GM23338 (cell line): ENCODE data around the gene ZIC2. TPM values are rescaled to one million over a fixed set of nuclear protein-coding genes. Genes with fewer than 3 reads are reported as not detected.

Experiments used
- ATAC-seq: fragments of 200-7000 bp; cut with Tn5 transposase; 3 replicates; pipeline ENCODE4 v1.9.1; 2020
- DNase-seq: peaks from one replicate; pipeline ENCODE4 v3.0.0-alpha.2; 2015; ENCODE audit warnings: low spot score
- H2AFZ ChIP-seq: fragments of 200-600 bp; sonication (generic); 2 replicates; pipeline ENCODE4 v1.8.0; 2016; ENCODE audit warnings: antibody characterized with exemption, mild to moderate bottlenecking, moderate library complexity
- H3F3A ChIP-seq: fragments of 200-600 bp; sonication (generic); replicated peaks from 2 replicates; pipeline ENCODE4 v1.8.0; 2017; ENCODE audit warnings: antibody characterized with exemption, mixed run types, low read depth
- H3K27ac ChIP-seq: fragments of 200-600 bp; sonication (generic); 2 replicates; pipeline ENCODE4 v1.6.1; 2016; ENCODE audit warnings: low read depth
- H3K27me3 ChIP-seq: fragments of 200-600 bp; sonication (generic); 2 replicates; pipeline ENCODE4 v1.8.0; 2016; ENCODE audit warnings: mild to moderate bottlenecking, mixed run types, moderate library complexity; ENCODE audit not compliant: insufficient read depth
- H3K36me3 ChIP-seq: fragments of 200-600 bp; sonication (generic); 2 replicates; pipeline ENCODE4 v1.8.0; 2016; ENCODE audit warnings: mild to moderate bottlenecking; ENCODE audit not compliant: insufficient read depth
- H3K4me1 ChIP-seq: fragments of 200-600 bp; sonication (generic); 2 replicates; pipeline ENCODE4 v1.8.0; 2016; ENCODE audit warnings: mild to moderate bottlenecking, moderate library complexity; ENCODE audit not compliant: insufficient read depth
- H3K4me2 ChIP-seq: fragments of 200-600 bp; sonication (generic); 2 replicates; pipeline ENCODE4 v1.7.1; 2017; ENCODE audit warnings: mixed run types
- H3K4me3 ChIP-seq: fragments of 200-600 bp; sonication (generic); 2 replicates; pipeline ENCODE4 v1.6.1; 2016; ENCODE audit warnings: mixed run types
- H3K79me2 ChIP-seq: fragments of 200-600 bp; sonication (generic); replicated peaks from 2 replicates; pipeline ENCODE4 v1.8.0; 2017; ENCODE audit warnings: mild to moderate bottlenecking; ENCODE audit not compliant: insufficient read depth
- H3K9me2 ChIP-seq: fragments of 200-600 bp; sonication (generic); 2 replicates; pipeline ENCODE4 v1.8.0; 2017; ENCODE audit not compliant: insufficient read depth
- H4K20me1 ChIP-seq: fragments of 200-600 bp; sonication (generic); replicated peaks from 2 replicates; pipeline ENCODE4 v1.8.0; 2017; ENCODE audit warnings: mild to moderate bottlenecking; ENCODE audit not compliant: insufficient read depth
- H3K27ac Mint-ChIP-seq: 2 replicates; pipeline ENCODE4 v1.8.0; 2020; ENCODE audit warnings: inconsistent platforms, mild to moderate bottlenecking, moderate library complexity, mixed read lengths
- H3K27me3 Mint-ChIP-seq: 3 replicates; pipeline ENCODE4 v1.8.0; 2022; ENCODE audit warnings: low read depth, mild to moderate bottlenecking, moderate library complexity, mixed read lengths, inconsistent platforms; ENCODE audit not compliant: insufficient read depth, poor library complexity
- H3K36me3 Mint-ChIP-seq: 3 replicates; pipeline ENCODE4 v1.8.0; 2021; ENCODE audit warnings: low read depth, mild to moderate bottlenecking, inconsistent platforms, moderate library complexity, mixed read lengths
- H3K4me1 Mint-ChIP-seq: 3 replicates; pipeline ENCODE4 v1.8.0; 2020; ENCODE audit warnings: mild to moderate bottlenecking, inconsistent platforms, mixed read lengths
- H3K4me3 Mint-ChIP-seq: 3 replicates; pipeline ENCODE4 v1.8.0; 2021; ENCODE audit warnings: moderate library complexity, mild to moderate bottlenecking, inconsistent platforms, mixed read lengths
- H3K9me3 Mint-ChIP-seq: 3 replicates; pipeline ENCODE4 v1.8.0; 2020; ENCODE audit warnings: moderate library complexity, mild to moderate bottlenecking, inconsistent platforms, mixed read lengths
- CREB1 ChIP-seq: fragments of 250-450 bp; sonication (Bioruptor Pico); IDR thresholded peaks from 2 replicates; pipeline ENCODE4 v1.5.0; 2020; ENCODE audit warnings: low read depth, mild to moderate bottlenecking, moderate library complexity
- EZH2 ChIP-seq: fragments of 200-600 bp; sonication (generic); IDR thresholded peaks from one replicate; pipeline ENCODE4 v1.8.0; 2017; ENCODE audit warnings: antibody characterized with exemption, mild to moderate bottlenecking, low read depth; ENCODE audit not compliant: unreplicated experiment
- NANOG ChIP-seq: IDR thresholded peaks from 2 replicates; pipeline ENCODE4 v1.6.1; 2016; ENCODE audit warnings: antibody characterized with exemption, borderline replicate concordance
- polyA plus RNA-seq: library from polyadenylated mRNA; unstranded; fragments of >200 nt; fragmentation: Nextera tagmentation; extraction: Ambion mirVana; gene quantifications from 2 replicates; pipeline ENCODE4 v1.2.1, GENCODE V29; 2016
- total RNA-seq: library from RNA; depleted of rRNA; stranded (reverse); fragments of >200 nt; shearing (Covaris generic); gene quantifications from 2 replicates; pipeline ENCODE4 v1.2.3, GENCODE V29; 2014
- TF ChIP-seq, protein P1 (sequence below), 2 experiments: fragments of 200-600 bp in 1 of 2; sonication (generic) in 1 of 2; conservative IDR thresholded peaks; 2 replicates each; pipeline versions ENCODE4 v1.5.1 to v1.6.1; 2016 to 2017; ENCODE audit warnings: antibody characterized with exemption in 2 of 2, low read depth in 2 of 2, mild to moderate bottlenecking in 2 of 2, moderate library complexity in 1 of 2

The ZIC2 gene
- total and polyA plus RNA-seq, 2 experiments from 2014 or later: 63.2 to 87.9 TPM

- Histone ChIP-seq H3K9me2 (no peaks in the 10 kb centered on the region), H2AFZ (no peak overlapping the region), H3K36me3 (no peaks in the 10 kb centered on the region), H3K4me1 (peaks cover 52% of the 10 kb centered on the region), H3F3A (peaks cover 23% of the 10 kb centered on the region; the same call in 1 of the 2 replicates), H4K20me1 (no peaks in the 10 kb centered on the region), H3K79me2 (peaks cover 16% of the 10 kb centered on the region), H3K27ac (no peak overlapping the region), H3K4me2 (peak overlapping the region; percentile 98), H3K4me3 (peak overlapping the region; percentile 89), H3K27me3 (peaks cover 59% of the 10 kb centered on the region)
- H3K4me3 Mint-ChIP-seq: peak overlapping the region; percentile 74
- no peaks in the 10 kb centered on the region for H3K9me3 Mint-ChIP-seq
- H3K27me3 Mint-ChIP-seq: peaks cover 46% of the 10 kb centered on the region
- H3K36me3 Mint-ChIP-seq: peaks cover under 1% of the 10 kb centered on the region
- TF ChIP-seq CREB1 (CRISPR knock-in tag): no peak
- no peak for TF ChIP-seq NANOG
- DNase-seq (no peak), ATAC-seq (no peak)
- H3K27ac Mint-ChIP-seq: no peak overlapping the region
- H3K4me1 Mint-ChIP-seq: peaks cover 60% of the 10 kb centered on the region
These were observed 4.2 kb upstream of the ZIC2 start for GRCh38 chr13:99977334-99977911.

DNA sequence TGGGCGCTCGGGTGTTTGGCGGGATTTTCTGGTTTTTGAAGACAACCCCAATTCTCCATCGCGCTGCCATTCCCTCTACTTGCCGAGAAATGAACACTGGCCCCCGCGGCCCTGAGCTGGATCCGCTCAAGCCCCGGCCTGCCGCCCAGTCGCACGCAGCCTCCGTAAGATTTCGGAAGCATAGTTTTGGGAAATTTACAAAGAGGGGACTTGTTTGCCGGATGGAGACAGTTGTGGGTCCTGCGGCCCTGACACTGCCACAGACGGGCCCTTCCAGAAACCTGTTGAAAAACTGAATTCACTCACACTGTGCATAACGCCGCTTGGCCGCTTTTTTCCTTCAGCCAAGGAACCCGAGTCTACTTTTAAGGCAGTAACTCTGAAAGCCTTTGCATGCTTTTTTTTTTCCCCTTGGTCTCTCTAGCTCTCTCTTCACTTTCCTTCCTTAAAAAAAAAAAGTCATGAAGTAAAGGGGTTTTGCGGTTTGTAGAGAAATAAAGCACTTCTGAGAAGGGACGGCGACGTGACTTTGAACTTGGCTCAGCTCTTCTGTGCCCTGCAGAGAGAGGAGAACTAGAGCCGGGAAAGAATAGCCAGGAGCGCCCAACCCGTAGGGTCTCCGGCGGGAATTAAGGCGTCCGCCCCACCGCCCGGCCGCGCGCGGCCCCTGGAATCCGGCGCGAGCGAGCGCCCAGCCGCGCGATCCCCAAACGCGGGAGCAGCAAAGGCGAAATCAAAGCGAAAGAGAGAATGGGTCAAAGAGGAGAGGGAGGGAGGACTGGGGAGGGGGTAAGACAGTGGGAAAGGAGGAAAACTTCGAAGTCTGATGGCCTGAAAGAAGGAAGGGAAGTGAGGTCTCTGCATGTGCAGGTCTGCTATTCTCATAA is 3.4 kb upstream of the ZIC2 start:
- ATAC-seq (peak; percentile 9), DNase-seq (peak; percentile 82)
- H3K9me3 Mint-ChIP-seq: peaks cover 7% of the 10 kb centered on the region
- peaks cover 23% of the 10 kb centered on the region for H3K79me2 ChIP-seq
- peaks cover 54% of the 10 kb centered on the region for H3K4me1 Mint-ChIP-seq
- H3K36me3 ChIP-seq: no peaks in the 10 kb centered on the region
- H3F3A ChIP-seq: peaks cover 26% of the 10 kb centered on the region
- 0 out of 2 replicates have a peak overlapping the region, but pooled peaks have one; percentile 79 for H3K27ac Mint-ChIP-seq
- H3K36me3 Mint-ChIP-seq: peaks cover 8% of the 10 kb centered on the region
- H2AFZ ChIP-seq: no peak overlapping the region
- 0 out of 2 replicates have a peak overlapping the region, but pooled peaks have one; percentile 48 for H3K27ac ChIP-seq
- peaks cover 59% of the 10 kb centered on the region for H3K27me3 ChIP-seq
- H3K4me3 ChIP-seq: peak overlapping the region; percentile 89
- H3K9me2 ChIP-seq: no peaks in the 10 kb centered on the region
- peak; percentile 71 for TF ChIP-seq EZH2
- TF ChIP-seq, protein P1, sequence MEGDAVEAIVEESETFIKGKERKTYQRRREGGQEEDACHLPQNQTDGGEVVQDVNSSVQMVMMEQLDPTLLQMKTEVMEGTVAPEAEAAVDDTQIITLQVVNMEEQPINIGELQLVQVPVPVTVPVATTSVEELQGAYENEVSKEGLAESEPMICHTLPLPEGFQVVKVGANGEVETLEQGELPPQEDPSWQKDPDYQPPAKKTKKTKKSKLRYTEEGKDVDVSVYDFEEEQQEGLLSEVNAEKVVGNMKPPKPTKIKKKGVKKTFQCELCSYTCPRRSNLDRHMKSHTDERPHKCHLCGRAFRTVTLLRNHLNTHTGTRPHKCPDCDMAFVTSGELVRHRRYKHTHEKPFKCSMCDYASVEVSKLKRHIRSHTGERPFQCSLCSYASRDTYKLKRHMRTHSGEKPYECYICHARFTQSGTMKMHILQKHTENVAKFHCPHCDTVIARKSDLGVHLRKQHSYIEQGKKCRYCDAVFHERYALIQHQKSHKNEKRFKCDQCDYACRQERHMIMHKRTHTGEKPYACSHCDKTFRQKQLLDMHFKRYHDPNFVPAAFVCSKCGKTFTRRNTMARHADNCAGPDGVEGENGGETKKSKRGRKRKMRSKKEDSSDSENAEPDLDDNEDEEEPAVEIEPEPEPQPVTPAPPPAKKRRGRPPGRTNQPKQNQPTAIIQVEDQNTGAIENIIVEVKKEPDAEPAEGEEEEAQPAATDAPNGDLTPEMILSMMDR (conservative IDR thresholded peaks at IDR 0.05; ENCODE audit: low read depth in 2 of 2): no peak
- peaks cover 44% of the 10 kb centered on the region for H3K4me1 ChIP-seq
- H3K4me3 Mint-ChIP-seq: peak overlapping the region; percentile 74
- H3K27me3 Mint-ChIP-seq: peaks cover 51% of the 10 kb centered on the region
- peaks cover 4% of the 10 kb centered on the region; the same call in 1 of the 2 replicates for H4K20me1 ChIP-seq
- peak overlapping the region; percentile 98 for H3K4me2 ChIP-seq
